H9 (cell line): Measurements from ENCODE around the gene CHPT1. TPM values are rescaled to one million over a fixed set of nuclear protein-coding genes. Genes with fewer than 3 reads are reported as not detected.
A peak's percentile ranks its signal among the peaks of the same experiment; 100 is the strongest.

Source experiments
- DNase-seq: peaks from one replicate; pipeline ENCODE4 v3.0.0-alpha.2; 2017
- H2AFZ ChIP-seq: one replicate; pipeline ENCODE4 v1.6.1; 2013; ENCODE audit warnings: mild to moderate bottlenecking, low read length, control low read depth, moderate library complexity
- H2AK5ac ChIP-seq: 2 replicates; pipeline ENCODE4 v1.6.1; 2013; ENCODE audit warnings: low read length, control low read depth, mixed read lengths; ENCODE audit not compliant: insufficient read length
- H2BK120ac ChIP-seq: one replicate; pipeline ENCODE4 v1.6.1; 2013; ENCODE audit warnings: low read depth, mild to moderate bottlenecking, low read length, control low read depth, inconsistent platforms; ENCODE audit not compliant: poor library complexity, severe bottlenecking
- H2BK12ac ChIP-seq: 2 replicates; pipeline ENCODE4 v1.6.1; 2013; ENCODE audit warnings: low read length, control low read depth, mixed read lengths, low read depth; ENCODE audit not compliant: insufficient read length
- H2BK15ac ChIP-seq: 2 replicates; pipeline ENCODE4 v1.6.1; 2013; ENCODE audit warnings: low read depth, low read length, control low read depth
- H2BK20ac ChIP-seq: one replicate; pipeline ENCODE4 v1.6.1; 2013; ENCODE audit warnings: low read depth, mild to moderate bottlenecking, low read length, control low read depth, inconsistent platforms; ENCODE audit not compliant: poor library complexity, severe bottlenecking
- H2BK5ac ChIP-seq: 2 replicates; pipeline ENCODE4 v1.6.1; 2013; ENCODE audit warnings: low read length, control low read depth, mixed read lengths; ENCODE audit not compliant: insufficient read length
- H3K14ac ChIP-seq: 2 replicates; pipeline ENCODE4 v1.6.1; 2013; ENCODE audit warnings: low read length, control low read depth; ENCODE audit not compliant: insufficient read depth
- H3K18ac ChIP-seq: 2 replicates; pipeline ENCODE4 v1.6.1; 2013; ENCODE audit warnings: low read depth, mild to moderate bottlenecking, mixed read lengths, low read length, control low read depth; ENCODE audit not compliant: insufficient read length
- H3K23ac ChIP-seq: 2 replicates; pipeline ENCODE4 v1.6.1; 2013; ENCODE audit warnings: low read length, control low read depth, mixed read lengths, low read depth; ENCODE audit not compliant: insufficient read length
- H3K23me2 ChIP-seq: 2 replicates; pipeline ENCODE4 v1.6.1; 2013; ENCODE audit warnings: low read depth, mild to moderate bottlenecking, mixed read lengths, low read length, control low read depth; ENCODE audit not compliant: insufficient read length, poor library complexity, severe bottlenecking
- H3K27ac ChIP-seq: 2 replicates; pipeline ENCODE4 v1.5.1; 2013; ENCODE audit warnings: low read length, control low read depth, mixed read lengths, low read depth; ENCODE audit not compliant: insufficient read length
- H3K27me3 ChIP-seq: 2 replicates; pipeline ENCODE4 v1.6.1; 2013; ENCODE audit warnings: low read length, control low read depth, inconsistent platforms; ENCODE audit not compliant: insufficient read depth
- H3K4ac ChIP-seq: 2 replicates; pipeline ENCODE4 v1.6.1; 2013; ENCODE audit warnings: low read depth, mild to moderate bottlenecking, control low read depth, inconsistent platforms, low read length, moderate library complexity
- H3K4me1 ChIP-seq: 2 replicates; pipeline ENCODE4 v1.6.1; 2013; ENCODE audit warnings: low read length, control low read depth, inconsistent platforms; ENCODE audit not compliant: insufficient read depth
- H3K4me2 ChIP-seq: 2 replicates; pipeline ENCODE4 v1.6.1; 2013; ENCODE audit warnings: low read length, control low read depth, mixed read lengths; ENCODE audit not compliant: insufficient read length, insufficient read depth
- H3K56ac ChIP-seq: 2 replicates; pipeline ENCODE4 v1.6.1; 2013; ENCODE audit warnings: low read depth, mild to moderate bottlenecking, mixed read lengths, low read length, control low read depth; ENCODE audit not compliant: insufficient read length
- H3K79me1 ChIP-seq: 2 replicates; pipeline ENCODE4 v1.6.1; 2013; ENCODE audit warnings: low read depth, mild to moderate bottlenecking, moderate library complexity, low read length, control low read depth, inconsistent platforms; ENCODE audit not compliant: insufficient read depth, poor library complexity, severe bottlenecking
- H3K79me2 ChIP-seq: 2 replicates; pipeline ENCODE4 v1.6.1; 2013; ENCODE audit warnings: low read length, control low read depth, inconsistent platforms; ENCODE audit not compliant: insufficient read depth
- H3K9ac ChIP-seq: 2 replicates; pipeline ENCODE4 v1.6.1; 2013; ENCODE audit warnings: low read length, control low read depth, mixed read lengths; ENCODE audit not compliant: insufficient read length; ENCODE audit errors: extremely low read depth
- H3K9me3 ChIP-seq: one replicate; pipeline ENCODE4 v1.6.1; 2013; ENCODE audit warnings: low read depth, low read length, inconsistent platforms; ENCODE audit not compliant: control insufficient read depth
- H3T11ph ChIP-seq: one replicate; pipeline ENCODE4 v1.6.1; 2013; ENCODE audit warnings: mild to moderate bottlenecking, low read length, control low read depth, inconsistent platforms
- H4K20me1 ChIP-seq: one replicate; pipeline ENCODE4 v1.6.1; 2013; ENCODE audit not compliant: control insufficient read depth, insufficient read length, insufficient read depth
- H4K5ac ChIP-seq: 2 replicates; pipeline ENCODE4 v1.6.1; 2013; ENCODE audit warnings: low read depth, mild to moderate bottlenecking, mixed read lengths, low read length, control low read depth; ENCODE audit not compliant: insufficient read length
- H4K8ac ChIP-seq: replicated peaks from 2 replicates; pipeline ENCODE4 v1.6.1; 2013; ENCODE audit warnings: low read length, control low read depth, mixed read lengths, low read depth; ENCODE audit not compliant: insufficient read length
- H4K91ac ChIP-seq: 2 replicates; pipeline ENCODE4 v1.6.1; 2013; ENCODE audit warnings: low read depth, mild to moderate bottlenecking, moderate library complexity, mixed read lengths, low read length, control low read depth; ENCODE audit not compliant: insufficient read length
- H3K27ac Mint-ChIP-seq, 3 experiments: 2 replicates in 2 of 3; 3 replicates in 1 of 3; pipeline ENCODE4 v1.8.0; 2020 to 2021; ENCODE audit warnings: mixed read lengths in 3 of 3, mild to moderate bottlenecking in 1 of 3, moderate library complexity in 1 of 3
- H3K27me3 Mint-ChIP-seq: 2 replicates; pipeline ENCODE4 v1.8.0; 2021; ENCODE audit warnings: low read depth, mild to moderate bottlenecking, moderate library complexity, mixed read lengths
- H3K36me3 Mint-ChIP-seq, 3 experiments: 2 replicates in 2 of 3; 3 replicates in 1 of 3; pipeline ENCODE4 v1.8.0; 2020 to 2021; ENCODE audit warnings: low read depth in 3 of 3, mixed read lengths in 3 of 3; ENCODE audit not compliant: insufficient read depth in 1 of 3
- H3K4me1 Mint-ChIP-seq, 2 experiments: 2 replicates each; pipeline ENCODE4 v1.8.0; 2020; ENCODE audit warnings: mixed read lengths in 2 of 2
- H3K4me3 Mint-ChIP-seq, 2 experiments: 2 replicates in 1 of 2; 3 replicates in 1 of 2; pipeline ENCODE4 v1.8.0; 2020 to 2021; ENCODE audit warnings: mild to moderate bottlenecking in 2 of 2, mixed read lengths in 2 of 2, moderate library complexity in 1 of 2
- H3K9me3 Mint-ChIP-seq, 2 experiments: 2 replicates in 1 of 2; 3 replicates in 1 of 2; pipeline ENCODE4 v1.8.0; 2020; ENCODE audit warnings: mild to moderate bottlenecking in 2 of 2, mixed read lengths in 2 of 2, moderate library complexity in 1 of 2
- WGBS: extraction: QIAGEN DNeasy Blood & Tissue Kit; methylation state at CpG from one replicate; pipeline ENCODE4 v1.1.7; 2013; ENCODE audit warnings: missing lambda C conversion rate, low lambda C conversion rate, mixed read lengths; ENCODE audit not compliant: insufficient read length; ENCODE audit errors: extremely low coverage; 5-methylcytosine and 5-hydroxymethylcytosine counted together
- total RNA-seq: library from RNA; stranded (reverse); gene quantifications from 2 replicates; pipeline ENCODE4 v1.2.1, GENCODE V29; 2021
- TF ChIP-seq, protein P1 (sequence below): fragments of 200-600 bp; sonication (generic); conservative IDR thresholded peaks from 3 replicates; pipeline ENCODE4 v1.8.0; 2021; ENCODE audit warnings: antibody characterized with exemption, mild to moderate bottlenecking

Gene CHPT1
- total RNA-seq, 1 experiment from 2014 or later, result 17.1 TPM

DNA sequence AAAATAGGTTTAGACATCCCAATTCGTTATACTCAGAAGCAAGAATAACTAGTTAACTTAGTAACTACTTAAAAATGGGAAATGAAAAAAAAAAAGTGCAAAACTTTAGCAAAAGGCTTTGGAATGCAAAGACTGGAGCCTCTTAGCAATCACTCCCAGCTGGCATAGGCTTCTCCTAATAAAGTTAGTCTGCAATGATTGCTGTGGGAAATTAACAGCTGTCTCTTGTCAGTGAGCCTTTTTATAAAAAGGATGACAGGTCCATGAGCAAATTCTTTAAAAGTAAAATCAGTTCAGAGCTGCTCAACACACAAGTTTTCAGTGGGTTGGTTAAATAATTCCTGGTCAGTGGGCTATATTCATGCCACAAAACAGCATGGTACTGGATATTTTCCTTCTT lies 49.2 kb downstream of the CHPT1 start:
- Histone ChIP-seq H3K27ac (no peak overlapping the region), H3K23me2 (no peaks in the 10 kb centered on the region), H3K18ac (no peak overlapping the region), H3K14ac (no peak overlapping the region), H4K8ac (no peak overlapping the region), H4K91ac (no peak overlapping the region), H2AFZ (no peak overlapping the region), H3K27me3 (no peaks in the 10 kb centered on the region), H3K79me2 (no peaks in the 10 kb centered on the region), H2BK15ac (no peak overlapping the region), H2BK5ac (no peak overlapping the region), H2BK12ac (no peak overlapping the region), H2BK20ac (no peak overlapping the region), H3K4me1 (no peaks in the 10 kb centered on the region), H3K9ac (no peak overlapping the region), H3K4me2 (no peak overlapping the region), H3T11ph (no peak overlapping the region), H2AK5ac (no peak overlapping the region), H3K79me1 (no peaks in the 10 kb centered on the region), H3K23ac (no peak overlapping the region), H3K4ac (no peak overlapping the region), H4K20me1 (no peaks in the 10 kb centered on the region), H2BK120ac (no peak overlapping the region), H4K5ac (no peak overlapping the region), H3K56ac (no peak overlapping the region), H3K9me3 (no peaks in the 10 kb centered on the region)
- H3K4me3 Mint-ChIP-seq, result no peak overlapping the region
- no peak for DNase-seq
- H3K27me3 Mint-ChIP-seq, result no peaks in the 10 kb centered on the region
- H3K36me3 Mint-ChIP-seq, result peaks cover 0 to 43% (median 43%) of the 10 kb centered on the region in 3 experiments; a peak in 5 of 7 replicates
- WGBS, result no CpG with 5 or more reads among the region's 1 CpG
- peaks cover 10 to 11% of the 10 kb centered on the region in 2 experiments for H3K4me1 Mint-ChIP-seq
- peak overlapping the region in 1 of 3 experiments; percentile 62; a peak in 1 of 7 replicates for H3K27ac Mint-ChIP-seq
- no peaks in the 10 kb centered on the region for H3K9me3 Mint-ChIP-seq
- TF ChIP-seq, protein P1, sequence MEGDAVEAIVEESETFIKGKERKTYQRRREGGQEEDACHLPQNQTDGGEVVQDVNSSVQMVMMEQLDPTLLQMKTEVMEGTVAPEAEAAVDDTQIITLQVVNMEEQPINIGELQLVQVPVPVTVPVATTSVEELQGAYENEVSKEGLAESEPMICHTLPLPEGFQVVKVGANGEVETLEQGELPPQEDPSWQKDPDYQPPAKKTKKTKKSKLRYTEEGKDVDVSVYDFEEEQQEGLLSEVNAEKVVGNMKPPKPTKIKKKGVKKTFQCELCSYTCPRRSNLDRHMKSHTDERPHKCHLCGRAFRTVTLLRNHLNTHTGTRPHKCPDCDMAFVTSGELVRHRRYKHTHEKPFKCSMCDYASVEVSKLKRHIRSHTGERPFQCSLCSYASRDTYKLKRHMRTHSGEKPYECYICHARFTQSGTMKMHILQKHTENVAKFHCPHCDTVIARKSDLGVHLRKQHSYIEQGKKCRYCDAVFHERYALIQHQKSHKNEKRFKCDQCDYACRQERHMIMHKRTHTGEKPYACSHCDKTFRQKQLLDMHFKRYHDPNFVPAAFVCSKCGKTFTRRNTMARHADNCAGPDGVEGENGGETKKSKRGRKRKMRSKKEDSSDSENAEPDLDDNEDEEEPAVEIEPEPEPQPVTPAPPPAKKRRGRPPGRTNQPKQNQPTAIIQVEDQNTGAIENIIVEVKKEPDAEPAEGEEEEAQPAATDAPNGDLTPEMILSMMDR, result no peak
